Thymus (tissue), 11 donors: ENCODE measurements around the gene PXDN. TPM values are rescaled to one million over a fixed set of nuclear protein-coding genes. Genes with fewer than 3 reads are reported as not detected.

ENCODE experiments used
- DNase-seq, 9 donors: peaks; one replicate each; pipeline ENCODE4 v3.0.0-alpha.2; 2013; ENCODE audit warnings: low spot score in 9 of 9, low read depth in 6 of 9, missing footprints in 1 of 9
- H3K27ac ChIP-seq, 2 donors: one replicate each; pipeline ENCODE4 v1.5.1; 2013; ENCODE audit warnings: control low read depth in 1 of 2, low read depth in 1 of 2, low read length in 1 of 2, mild to moderate bottlenecking in 1 of 2, moderate library complexity in 1 of 2
- H3K27me3 ChIP-seq, 2 donors: one replicate each; pipeline ENCODE4 v1.5.1; 2013; ENCODE audit warnings: low read length in 1 of 2; ENCODE audit not compliant: control insufficient read depth in 2 of 2, insufficient read depth in 1 of 2
- H3K36me3 ChIP-seq, 2 donors: one replicate each; pipeline ENCODE4 v1.5.1; 2013; ENCODE audit warnings: low read length in 1 of 2, mild to moderate bottlenecking in 1 of 2, moderate library complexity in 1 of 2; ENCODE audit not compliant: control insufficient read depth in 2 of 2, insufficient read depth in 2 of 2
- H3K4me1 ChIP-seq, 2 donors: one replicate each; pipeline ENCODE4 v1.5.1; 2013; ENCODE audit warnings: low read length in 2 of 2; ENCODE audit not compliant: control insufficient read depth in 2 of 2, insufficient read depth in 2 of 2
- H3K4me3 ChIP-seq, 2 donors: one replicate each; pipeline ENCODE4 v1.5.1; 2013; ENCODE audit warnings: low read length in 2 of 2, control low read depth in 1 of 2, mild to moderate bottlenecking in 1 of 2
- H3K9me3 ChIP-seq, 2 donors: one replicate each; pipeline ENCODE4 v1.5.1; 2013; ENCODE audit warnings: low read length in 1 of 2, mild to moderate bottlenecking in 1 of 2; ENCODE audit not compliant: control insufficient read depth in 2 of 2, insufficient read depth in 1 of 2
- WGBS: extraction: QIAGEN DNeasy Blood & Tissue Kit; methylation state at CpG from one replicate; pipeline ENCODE4 v1.1.7; 2013; 5-methylcytosine and 5-hydroxymethylcytosine counted together
- polyA plus RNA-seq: library from polyadenylated mRNA; stranded (reverse); fragments of 200-250 nt; gene quantifications from one replicate; pipeline ENCODE4 v1.2.3, GENCODE V29; 2013
- total RNA-seq: library from RNA; stranded (reverse); fragments of 120-200 nt; gene quantifications from one replicate; pipeline ENCODE4 v1.2.4, GENCODE V29; 2013
- donor health status: healthy.

PXDN gene
- total and polyA plus RNA-seq, 2 donors = 3.1 to 6.4 TPM

DNA sequence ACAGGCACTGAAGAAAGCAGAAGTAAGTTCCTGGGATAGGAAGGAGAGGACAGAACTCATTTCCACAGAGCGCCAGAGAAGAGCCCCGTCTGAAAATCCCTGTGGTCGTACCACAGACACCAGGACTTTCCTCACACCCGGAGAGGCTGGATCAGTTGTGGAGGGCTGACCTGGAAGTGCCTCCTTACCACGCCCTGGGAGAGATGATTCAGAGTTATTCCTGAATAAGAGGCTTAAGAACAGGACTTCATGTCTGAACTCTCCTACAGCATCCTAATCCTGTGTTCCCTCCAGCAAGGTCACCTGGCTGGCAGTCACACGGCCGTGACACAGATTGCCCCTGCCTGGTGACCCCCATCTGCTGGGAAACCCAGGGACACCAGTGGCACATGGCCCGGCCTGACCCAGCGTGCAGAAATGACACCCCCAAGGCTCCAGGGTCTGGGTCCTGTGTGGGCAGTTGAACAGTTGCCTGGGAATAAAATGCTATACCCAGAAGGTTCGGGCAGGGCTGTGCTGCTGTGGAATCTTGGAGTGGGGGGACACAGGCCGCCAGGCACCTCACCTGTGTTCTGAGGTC lies 105.9 kb downstream of the PXDN start:
- WGBS = 85% methylated on average over 11 of the region's 11 CpGs
- H3K4me3 ChIP-seq = no peak overlapping the region
- no peak overlapping the region for H3K27ac ChIP-seq
- no peak for DNase-seq
- no peaks in the 10 kb centered on the region for H3K4me1 ChIP-seq
- no peaks in the 10 kb centered on the region for H3K36me3 ChIP-seq
- H3K27me3 ChIP-seq = no peaks in the 10 kb centered on the region
- no peaks in the 10 kb centered on the region for H3K9me3 ChIP-seq

DNA sequence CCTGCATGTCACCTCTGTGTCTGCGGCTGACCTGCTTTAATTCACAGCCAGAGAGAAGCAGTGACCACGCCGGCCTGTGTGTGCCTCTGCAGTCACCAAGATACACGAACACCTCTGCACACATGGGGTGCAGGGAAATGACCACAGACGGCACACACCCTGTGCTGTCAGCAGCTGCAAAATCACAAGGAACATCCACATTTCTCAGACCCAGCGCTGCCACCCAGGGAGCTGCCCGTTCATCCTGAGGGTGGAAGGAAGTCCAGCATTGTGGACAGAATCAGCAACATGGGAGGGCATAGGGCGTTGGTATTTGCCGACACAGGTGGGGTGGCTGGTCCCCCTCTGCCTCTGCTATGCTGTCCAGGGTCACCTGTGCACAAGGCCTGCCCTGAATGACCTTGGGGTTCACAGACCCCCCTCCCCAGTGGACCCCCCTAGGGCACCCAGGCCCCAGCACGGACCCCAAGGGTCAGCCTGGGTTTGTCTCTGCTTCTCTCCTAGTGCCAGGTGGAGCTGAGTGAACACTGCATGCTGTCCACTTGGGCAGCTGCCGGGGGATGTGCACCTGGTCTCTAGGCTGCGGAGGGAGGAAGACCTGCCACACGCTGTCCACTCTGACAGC lies 107.4 kb downstream of the PXDN start:
- H3K4me3 ChIP-seq = no peak overlapping the region
- 87% methylated on average over 13 of the region's 13 CpGs for WGBS
- H3K9me3 ChIP-seq = no peaks in the 10 kb centered on the region
- H3K4me1 ChIP-seq = no peaks in the 10 kb centered on the region
- H3K27me3 ChIP-seq = no peaks in the 10 kb centered on the region
- no peak for DNase-seq
- no peak overlapping the region for H3K27ac ChIP-seq
- no peaks in the 10 kb centered on the region for H3K36me3 ChIP-seq

DNA sequence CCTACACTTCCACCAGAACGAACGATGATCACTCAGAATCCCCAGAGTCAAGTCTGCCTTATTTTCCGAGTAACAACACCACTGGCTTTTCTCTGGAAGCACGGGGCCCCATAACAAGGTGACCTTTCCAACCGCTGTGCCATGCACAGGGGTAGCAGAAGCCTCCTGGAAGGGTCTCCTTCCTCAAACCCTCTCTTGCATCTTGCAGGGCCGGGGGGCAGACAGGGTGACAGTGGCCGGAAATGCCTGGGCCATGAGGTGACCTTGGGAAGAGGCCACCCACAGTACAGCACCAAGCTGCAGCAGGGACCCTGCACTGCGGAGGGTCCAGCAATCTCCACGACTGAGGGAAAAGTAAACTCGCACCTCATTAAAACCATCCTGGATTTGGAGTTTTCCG lies 108.5 kb downstream of the PXDN start:
- Histone ChIP-seq H3K9me3 (no peaks in the 10 kb centered on the region), H3K36me3 (no peaks in the 10 kb centered on the region)

DNA sequence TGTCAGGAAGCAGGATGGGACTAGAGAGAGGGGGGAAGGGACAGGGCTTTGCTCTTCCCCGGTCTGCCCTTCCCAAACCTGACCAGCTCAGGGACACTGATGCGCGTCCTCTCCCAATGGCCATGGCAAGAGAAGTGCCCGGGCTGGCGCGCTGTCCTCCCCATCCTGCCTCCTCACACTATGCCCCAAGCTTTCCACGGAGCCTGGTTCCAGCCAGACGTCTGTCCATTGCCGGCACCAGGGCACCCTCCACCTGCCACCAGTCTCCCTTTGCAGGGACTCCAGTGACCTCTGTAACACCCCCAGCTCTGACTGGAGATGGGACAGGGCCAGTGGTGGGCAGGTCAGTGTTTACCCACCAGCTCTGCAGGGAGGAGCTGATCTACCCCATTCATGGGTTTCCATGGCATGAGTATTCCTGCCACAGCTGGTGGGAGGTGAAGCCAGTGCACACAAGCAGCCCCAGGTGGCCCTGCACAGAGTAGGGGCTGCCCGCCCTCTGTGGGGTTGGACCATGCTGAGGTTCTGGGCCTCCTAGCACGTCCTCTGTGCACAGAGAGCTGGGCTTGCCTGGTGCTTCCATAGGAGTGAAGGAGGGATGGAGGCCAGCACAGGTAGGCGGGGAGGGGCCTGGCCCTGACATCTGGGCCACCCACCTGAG lies 109.5 kb downstream of the PXDN start:
- H3K4me1 ChIP-seq = no peaks in the 10 kb centered on the region
- no peak overlapping the region for H3K4me3 ChIP-seq
- H3K27me3 ChIP-seq = no peaks in the 10 kb centered on the region
- no peak for DNase-seq
- WGBS = 97% methylated on average over 12 of the region's 12 CpGs
- no peaks in the 10 kb centered on the region for H3K9me3 ChIP-seq
- H3K36me3 ChIP-seq = no peaks in the 10 kb centered on the region
- no peak overlapping the region for H3K27ac ChIP-seq

More for the DNA sequence above, 108.5 kb downstream of the PXDN start:
- Histone ChIP-seq H3K4me1 (no peaks in the 10 kb centered on the region), H3K27ac (no peak overlapping the region), H3K4me3 (no peak overlapping the region), H3K27me3 (no peaks in the 10 kb centered on the region)
- no peak for DNase-seq
- 90% methylated on average over 11 of the region's 11 CpGs for WGBS

DNA sequence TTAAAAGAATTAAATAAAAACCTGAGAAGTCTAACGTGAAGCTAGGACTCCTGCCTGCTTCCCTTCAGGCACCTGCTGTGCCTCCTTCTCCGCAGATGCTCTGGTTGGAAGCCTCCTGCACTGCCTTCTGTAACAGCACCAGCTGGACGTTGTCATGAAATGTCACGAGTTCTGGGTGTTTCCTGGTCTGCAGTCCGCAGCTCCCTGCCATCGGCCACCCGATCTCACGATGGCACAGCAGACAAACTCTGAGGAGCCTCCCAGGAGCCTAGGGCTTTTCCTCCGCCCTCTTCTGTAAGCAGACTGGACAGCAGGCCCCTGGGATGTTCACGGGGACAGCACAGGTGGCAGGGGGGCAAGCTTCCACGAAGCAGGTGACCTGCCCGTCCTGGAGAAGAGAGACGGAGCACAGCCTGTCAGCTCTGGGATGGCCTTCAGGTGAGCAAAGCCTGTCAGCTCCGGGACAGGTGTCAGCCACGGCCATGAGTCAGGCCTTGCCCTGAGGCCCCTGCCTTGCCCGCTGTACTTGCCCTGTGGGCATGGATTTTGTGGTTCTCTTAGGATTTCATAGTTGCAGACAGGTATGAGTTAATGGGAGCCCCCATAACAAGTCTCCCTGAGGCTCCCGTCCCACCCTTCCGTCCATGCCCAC lies 110.3 kb downstream of the PXDN start:
- H3K27ac ChIP-seq = no peak overlapping the region
- H3K4me3 ChIP-seq = no peak overlapping the region
- 95% methylated on average over 18 of the region's 18 CpGs for WGBS
- H3K36me3 ChIP-seq = no peaks in the 10 kb centered on the region
- no peaks in the 10 kb centered on the region for H3K27me3 ChIP-seq
- DNase-seq = no peak
- H3K4me1 ChIP-seq = no peaks in the 10 kb centered on the region
- H3K9me3 ChIP-seq = no peaks in the 10 kb centered on the region

DNA sequence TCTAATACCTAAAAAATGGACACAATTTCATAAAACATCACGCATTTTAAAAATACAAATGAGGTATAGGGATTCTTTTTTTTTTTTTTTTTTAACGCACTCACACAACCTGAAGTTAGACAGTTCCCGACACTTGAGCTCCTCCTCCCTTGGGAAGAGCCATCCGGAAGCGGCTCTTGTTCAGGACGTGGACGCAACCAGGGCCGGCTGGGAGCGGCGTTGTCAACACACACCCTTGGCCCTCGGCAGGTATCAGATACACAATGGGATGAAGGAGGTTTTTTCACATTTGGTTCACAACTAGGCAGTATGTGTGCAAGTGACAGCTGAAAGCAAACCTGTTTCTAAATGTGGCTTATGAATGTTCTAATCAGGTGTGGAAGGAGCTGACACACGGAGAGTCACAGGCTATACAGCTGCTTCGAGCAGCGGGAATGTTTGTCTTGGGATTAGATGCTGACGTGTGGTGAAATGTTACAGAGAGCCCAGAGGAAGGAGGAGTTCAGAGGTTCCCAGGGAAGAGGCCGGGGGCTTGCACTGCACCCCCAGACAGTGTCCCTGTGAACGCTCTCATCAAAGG lies 111.1 kb downstream of the PXDN start:
- H3K27me3 ChIP-seq = no peaks in the 10 kb centered on the region
- H3K4me1 ChIP-seq = no peaks in the 10 kb centered on the region
- H3K27ac ChIP-seq = no peak overlapping the region
- WGBS = 98% methylated on average over 17 of the region's 17 CpGs
- no peaks in the 10 kb centered on the region for H3K36me3 ChIP-seq
- H3K4me3 ChIP-seq = no peak overlapping the region
- H3K9me3 ChIP-seq = no peaks in the 10 kb centered on the region
- DNase-seq = no peak

DNA sequence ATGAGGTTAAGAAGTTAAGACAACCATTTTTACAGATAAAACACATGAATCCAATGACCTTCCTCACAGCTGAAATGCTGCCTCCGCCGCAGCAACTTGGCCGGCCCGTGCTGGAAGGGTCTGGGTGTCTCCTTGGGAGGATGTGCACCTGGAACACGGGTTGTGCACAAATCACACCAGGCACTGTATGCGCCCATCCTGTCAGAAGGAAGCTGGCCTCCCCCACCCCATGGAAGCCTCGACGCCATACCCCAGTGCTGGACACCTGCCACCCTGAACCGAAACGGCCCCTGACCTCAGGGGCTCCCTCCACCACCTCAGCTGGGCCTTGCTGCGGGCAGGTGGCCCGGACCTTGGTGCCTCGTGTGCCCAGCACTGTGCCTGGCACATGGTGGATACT lies 111.8 kb downstream of the PXDN start:
- Histone ChIP-seq H3K36me3 (no peaks in the 10 kb centered on the region), H3K4me1 (no peaks in the 10 kb centered on the region), H3K27ac (no peak overlapping the region), H3K4me3 (no peak overlapping the region), H3K9me3 (no peaks in the 10 kb centered on the region), H3K27me3 (no peaks in the 10 kb centered on the region)
- WGBS = 95% methylated on average over 13 of the region's 13 CpGs
- no peak for DNase-seq

DNA sequence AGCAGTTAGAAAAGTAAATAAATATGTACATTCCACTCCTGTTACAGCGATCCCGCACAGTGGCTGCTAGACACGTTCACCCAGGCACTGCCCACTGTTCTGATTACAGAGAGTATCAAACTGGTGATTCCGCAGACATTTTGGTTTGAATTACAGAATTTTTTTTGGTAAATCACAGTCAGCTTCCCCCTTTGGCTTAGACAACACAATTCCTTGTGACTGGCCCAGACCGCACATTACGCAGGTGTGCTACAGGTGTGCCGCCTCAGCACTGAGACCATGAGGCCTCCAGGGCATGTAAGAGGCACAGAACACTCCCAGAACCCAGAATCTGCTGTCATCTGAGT lies 112.3 kb downstream of the PXDN start:
- WGBS = 97% methylated on average over 7 of the region's 7 CpGs
- DNase-seq = no peak
- H3K4me3 ChIP-seq = no peak overlapping the region
- no peak overlapping the region for H3K27ac ChIP-seq
- H3K27me3 ChIP-seq = no peaks in the 10 kb centered on the region
- H3K4me1 ChIP-seq = no peaks in the 10 kb centered on the region
- H3K9me3 ChIP-seq = no peaks in the 10 kb centered on the region
- no peaks in the 10 kb centered on the region for H3K36me3 ChIP-seq
